GM19468 (cell line): ENCODE measurements around the gene YIF1A.
"Not testable (repeated sequence)": the region's sequence is repeated elsewhere in the genome, so short reads cannot be mapped to it uniquely, and the experiment has no call there.

Source experiments
- ATAC-seq: cut with Tn5 transposase; IDR thresholded peaks from one replicate; pipeline ENCODE4 v1.9.1; 2021; ENCODE audit warnings: mild to moderate bottlenecking, moderate library complexity, moderate number of reproducible peaks; ENCODE audit not compliant: unreplicated experiment; ENCODE audit errors: extremely low read depth

Gene YIF1A

DNA sequence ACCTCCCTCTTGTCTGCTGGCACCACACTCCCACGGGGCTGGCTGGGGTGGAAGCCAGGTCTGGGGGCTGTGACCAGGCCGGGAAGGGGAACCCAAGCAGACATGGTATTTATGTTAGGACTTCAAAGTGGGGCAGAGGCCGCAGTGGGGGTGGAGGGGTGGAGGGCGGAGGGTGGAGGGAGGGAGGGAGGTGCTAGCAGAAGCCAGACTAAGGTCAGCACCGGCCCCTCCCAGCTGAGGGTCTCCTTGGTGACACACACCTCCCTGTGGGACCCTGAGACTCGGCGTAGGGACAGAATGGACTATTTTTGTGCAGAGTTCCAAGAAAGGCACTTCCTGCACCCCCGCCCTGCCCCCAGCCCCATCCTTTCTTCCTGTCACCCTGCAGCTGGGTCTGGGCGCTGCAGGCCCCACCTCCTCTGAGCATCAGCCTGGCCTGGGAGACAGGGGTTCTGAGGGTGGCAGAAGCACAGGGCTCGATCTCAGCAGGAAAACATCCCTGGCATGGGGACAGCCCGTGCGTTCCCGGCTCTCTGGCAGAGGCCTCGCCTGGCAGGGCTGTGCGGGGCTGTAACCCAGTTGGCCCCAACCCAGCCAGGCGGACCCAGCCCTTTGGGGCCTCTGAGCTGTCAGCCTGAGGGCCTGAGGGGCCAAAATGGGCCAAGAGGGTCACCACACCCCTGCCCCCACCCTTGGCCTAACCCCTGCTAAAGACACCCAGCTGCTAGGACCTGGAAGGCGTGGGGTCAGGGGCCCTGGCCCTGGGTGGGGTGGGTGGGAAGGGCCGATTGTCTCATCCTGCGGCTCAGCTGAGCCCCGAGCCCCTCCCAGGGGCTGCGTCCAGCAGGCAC, 37.5 kb upstream of the YIF1A start:
- no peak for ATAC-seq

DNA sequence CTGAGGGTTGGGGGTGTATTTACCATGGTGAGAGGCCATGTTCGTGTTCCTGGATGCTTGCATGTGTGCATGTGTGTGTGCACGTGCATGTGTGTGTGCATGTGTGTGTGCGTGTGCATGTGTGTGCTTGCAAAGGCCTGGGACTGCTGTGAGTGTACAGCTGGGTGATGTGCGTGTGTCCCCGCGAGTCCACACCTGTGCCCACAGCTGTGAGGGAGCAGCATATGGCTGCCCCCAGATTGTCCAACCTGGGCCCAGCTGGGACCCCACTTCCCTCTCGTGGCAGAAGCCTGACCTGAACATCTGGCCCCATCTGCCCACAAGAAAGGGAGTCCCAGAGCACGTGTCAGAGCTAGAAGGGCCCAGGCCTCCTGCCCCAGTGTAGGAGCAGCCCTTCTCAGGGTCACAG, 36.3 kb upstream of the YIF1A start:
- ATAC-seq = no peak

- no peak for ATAC-seq
Measured at GRCh38 chr11:66324664-66325063, 35.7 kb upstream of the YIF1A start.

DNA sequence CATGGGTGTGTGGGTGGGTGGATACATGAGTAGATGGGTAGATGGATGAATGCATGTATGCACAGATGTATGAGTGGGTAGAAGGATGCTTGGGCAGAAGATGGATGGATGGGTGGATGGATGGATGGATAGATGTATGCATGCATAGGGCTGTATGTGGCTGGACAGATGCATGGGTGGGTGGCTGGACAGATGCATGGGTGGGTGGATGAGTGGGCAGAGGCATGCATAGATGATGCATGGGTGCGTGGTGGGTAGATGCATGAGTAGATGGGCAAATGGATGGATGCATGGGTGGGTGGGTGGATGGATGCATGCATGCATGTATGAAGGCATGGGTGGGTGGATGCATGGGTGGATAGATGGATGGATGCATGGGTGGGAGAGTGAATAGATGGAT, 34.7 kb upstream of the YIF1A start:
- no peak for ATAC-seq

DNA sequence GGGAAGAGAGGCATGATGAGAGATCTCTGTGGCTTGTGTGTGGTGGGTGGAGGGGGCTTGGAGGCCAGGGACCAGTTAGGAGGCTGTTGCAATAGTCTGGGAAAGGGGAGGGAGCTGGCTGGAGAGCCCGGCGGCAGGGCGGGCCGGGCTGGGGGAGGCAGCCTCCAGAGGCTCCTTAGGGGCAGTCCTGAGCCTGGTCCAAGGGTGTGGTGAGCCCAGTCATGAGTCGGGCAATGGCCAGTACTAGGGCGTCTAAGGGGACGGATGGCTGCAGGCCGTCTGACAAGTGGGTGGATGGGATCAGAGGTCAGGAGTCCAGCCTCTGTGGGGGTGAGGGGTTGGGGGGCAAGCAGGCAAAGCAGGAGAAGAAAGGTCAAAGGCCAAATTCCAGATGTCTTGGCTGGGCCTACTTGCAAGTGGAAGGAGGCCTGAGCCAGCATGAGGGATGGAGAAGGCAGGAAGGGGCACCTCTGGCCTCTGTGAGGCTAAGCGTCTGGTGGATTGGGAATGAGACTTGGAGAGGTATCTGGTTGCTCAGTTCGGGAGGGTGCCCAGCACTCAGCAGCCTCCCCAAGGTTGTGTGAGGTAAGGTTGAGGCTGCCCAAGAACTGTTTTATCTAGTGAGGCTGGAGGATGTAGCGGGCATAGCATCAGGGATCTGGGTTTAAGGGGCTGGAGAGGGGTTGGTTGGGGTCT, 33.9 kb upstream of the YIF1A start:
- no peak for ATAC-seq

- no peak for ATAC-seq
Measured at GRCh38 chr11:66321606-66322005, 32.7 kb upstream of the YIF1A start.

- not testable (repeated sequence) for ATAC-seq
Measured at GRCh38 chr11:66320748-66321147, 31.8 kb upstream of the YIF1A start.

DNA sequence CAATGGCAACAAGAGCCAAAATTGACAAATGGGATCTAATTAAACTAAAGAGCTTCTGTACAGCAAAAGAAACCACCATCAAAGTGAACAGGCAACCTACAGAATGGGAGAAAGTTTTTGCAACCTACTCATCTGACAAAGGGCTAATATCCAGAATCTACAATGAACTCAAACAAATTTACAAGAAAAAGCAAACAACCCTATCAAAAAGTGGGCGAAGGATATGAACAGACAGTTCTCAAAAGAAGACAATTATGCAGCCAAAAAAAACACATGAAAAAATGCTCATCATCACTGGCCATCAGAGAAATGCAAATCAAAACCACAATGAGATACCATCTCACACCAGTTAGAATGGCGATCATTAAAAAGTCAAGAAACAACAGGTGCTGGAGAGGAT, 31.3 kb upstream of the YIF1A start:
- ATAC-seq = not testable (repeated sequence)

DNA sequence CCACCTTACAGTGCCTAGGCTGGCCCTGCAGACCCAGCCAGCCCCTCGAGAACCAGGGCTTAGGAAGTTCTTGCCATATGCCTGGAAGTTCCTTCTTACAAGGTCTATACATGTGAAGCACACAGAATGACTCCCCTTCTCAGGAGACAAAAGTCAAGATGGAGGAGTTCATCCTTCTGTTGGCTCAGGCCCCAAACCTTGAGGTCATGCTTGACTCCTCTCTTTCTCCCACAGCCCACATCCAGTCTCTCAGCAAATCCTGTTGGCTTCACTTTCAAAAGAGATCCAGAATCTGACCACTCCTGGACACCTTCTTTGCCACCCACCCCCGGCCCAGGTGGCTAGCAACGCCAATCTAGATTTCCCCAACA, 29.6 kb upstream of the YIF1A start:
- ATAC-seq = no peak

GRCh38 chr11:66317723-66318599, 29.0 kb upstream of the YIF1A start:
- ATAC-seq = no peak

DNA sequence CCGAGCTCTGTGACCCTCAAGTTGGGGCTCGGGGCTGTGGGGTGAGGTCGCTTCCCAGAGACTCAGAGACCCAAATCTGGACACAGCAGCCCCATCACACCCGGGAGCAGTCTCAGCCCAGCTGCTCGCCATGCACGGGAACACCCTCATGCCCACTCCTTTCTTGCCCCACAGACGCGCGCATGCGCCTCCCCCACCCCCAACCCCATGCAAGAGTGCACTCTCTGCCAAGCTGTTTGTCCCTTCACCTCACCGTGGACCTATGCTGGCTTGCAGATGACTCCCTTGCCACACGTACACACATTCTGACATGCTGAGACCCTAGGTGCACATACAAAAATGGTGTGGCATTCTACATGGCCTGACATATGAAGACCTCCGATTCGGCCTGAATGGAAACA, 28.4 kb upstream of the YIF1A start:
- no peak for ATAC-seq

DNA sequence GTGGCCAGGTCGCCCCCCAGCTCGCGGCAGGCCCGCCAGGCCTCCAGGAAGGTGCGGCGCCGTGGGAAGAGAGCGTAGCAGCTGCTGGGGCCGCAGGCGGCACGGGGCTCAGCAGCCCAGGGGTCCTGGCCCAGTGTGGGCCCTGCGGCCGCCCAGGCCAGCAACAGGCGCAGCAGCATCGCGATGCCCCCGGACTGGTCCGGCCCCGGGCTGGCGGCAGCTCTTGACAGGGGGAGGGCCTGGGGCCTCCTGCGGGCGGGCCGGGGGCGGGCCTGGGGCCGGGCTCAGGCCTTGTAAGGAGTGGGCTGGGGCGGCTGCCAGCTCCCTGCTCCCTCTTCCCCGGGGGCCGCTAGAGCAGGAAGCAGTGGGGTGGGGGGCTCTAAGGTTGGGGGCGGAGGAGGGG, 27.9 kb upstream of the YIF1A start, which contains the start of gene CD248:
Gene CD248, minus strand, starts transcription at position 196 of the 403 bp plus-strand sequence. Its CDS starts 17 bp downstream, at position 179.
- no peak for ATAC-seq

- no peak for ATAC-seq
Measured at GRCh38 chr11:66315921-66316811, 27.2 kb upstream of the YIF1A start.

DNA sequence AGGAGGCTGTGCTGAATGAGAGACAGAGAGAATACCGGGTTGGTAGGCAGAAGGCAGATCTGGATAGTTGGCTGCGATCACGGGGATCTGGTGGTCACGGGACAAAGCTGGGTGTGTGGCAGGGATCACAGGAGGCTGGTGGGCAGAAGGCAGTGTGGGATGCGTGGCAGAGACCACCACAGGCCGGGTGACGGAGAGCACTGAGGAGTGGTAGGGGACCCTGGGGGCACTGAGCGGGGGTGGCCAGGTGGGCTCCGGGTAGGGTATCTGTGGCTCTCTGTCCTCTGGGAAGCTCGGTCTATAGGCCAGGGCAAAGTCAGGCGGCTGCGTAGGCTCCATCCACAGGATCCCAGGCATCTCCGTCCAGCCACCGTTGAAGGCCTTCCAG, 26.5 kb upstream of the YIF1A start:
- no peak for ATAC-seq

DNA sequence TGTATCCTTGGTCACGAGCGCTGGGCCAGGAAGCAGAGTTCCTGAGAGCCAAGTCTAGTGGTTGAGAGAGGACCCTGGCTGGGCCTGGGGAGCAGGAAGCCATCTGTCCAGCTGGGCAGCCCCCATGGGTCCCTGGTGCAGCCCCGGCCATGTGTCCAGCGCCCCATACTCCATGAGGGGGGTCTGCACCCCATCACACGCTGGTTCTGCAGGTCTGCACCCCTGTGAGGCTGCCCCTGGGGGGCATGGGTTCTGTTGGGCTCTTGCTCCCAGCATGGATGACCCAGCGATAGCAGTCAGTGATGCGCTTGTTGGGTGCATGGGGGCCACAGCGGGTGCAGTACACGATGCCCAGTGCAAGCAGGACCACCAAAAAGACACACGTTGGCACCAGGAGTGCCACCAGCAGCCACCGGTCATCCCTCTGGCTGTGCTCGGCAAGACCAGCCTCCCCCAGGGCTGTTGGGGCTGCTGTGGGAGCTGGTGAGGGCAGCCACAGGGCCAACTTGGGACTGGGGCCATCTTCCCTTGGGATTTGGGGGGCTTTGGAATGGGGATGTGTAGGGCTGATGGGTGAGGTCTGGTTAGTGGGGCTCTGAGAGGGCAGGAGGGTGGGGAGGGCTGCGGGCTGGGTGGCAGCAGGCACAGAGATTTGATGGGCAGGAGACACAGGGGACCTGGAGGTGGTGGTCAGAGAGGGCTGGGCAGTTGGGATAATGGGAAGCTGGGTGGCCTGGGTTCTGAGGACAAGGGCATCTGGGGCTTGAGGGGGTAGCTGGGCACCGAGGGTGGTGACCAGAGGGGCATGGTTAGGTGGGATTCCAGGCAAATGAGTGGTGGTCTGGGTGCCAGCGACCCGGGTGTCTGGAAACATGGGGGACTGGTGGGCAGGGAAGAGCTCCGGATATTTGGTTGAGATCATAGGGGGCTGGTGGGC, 25.9 kb upstream of the YIF1A start:
- ATAC-seq = no peak

GRCh38 chr11:66314186-66314501, 25.2 kb upstream of the YIF1A start:
- no peak for ATAC-seq

GRCh38 chr11:66313321-66314185, 24.6 kb upstream of the YIF1A start:
- no peak for ATAC-seq
